Peyer's patch (tissue), 4 donors: Measurements from ENCODE around the gene KLK7.

Experiments used
- CTCF ChIP-seq, 6 experiments: fragments of 450-650 bp in 4 of 6; fragments of 200-600 bp in 2 of 6; sonication (generic) in 1 of 6; IDR thresholded peaks; one replicate each; pipeline ENCODE4 v1.5.1; 2017 to 2019; ENCODE audit warnings: antibody characterized with exemption in 6 of 6, mild to moderate bottlenecking in 3 of 6, moderate library complexity in 1 of 6
- POLR2A ChIP-seq, 2 donors: fragments of 450-650 bp; IDR thresholded peaks; one replicate each; pipeline ENCODE4 v1.5.1; 2017; ENCODE audit warnings: antibody characterized with exemption in 2 of 2, mild to moderate bottlenecking in 2 of 2, moderate library complexity in 2 of 2

GRCh38 chr19:51019544-51019925 lies 35.8 kb upstream of the KLK7 start, which contains the start of gene KLK10:
- TF ChIP-seq CTCF (IDR thresholded peaks at IDR 0.05) (no peak), POLR2A (IDR thresholded peaks at IDR 0.05) (no peak)
